Muscle layer of duodenum (tissue), 2 donors: Measurements from ENCODE around the gene KCNMA1.

ENCODE experiments used
- H3K27ac ChIP-seq: one replicate; pipeline ENCODE4 v1.7.0; 2013; ENCODE audit warnings: mild to moderate bottlenecking, low read length
- H3K27me3 ChIP-seq: one replicate; pipeline ENCODE4 v1.7.0; 2013; ENCODE audit warnings: low read depth, mild to moderate bottlenecking, control low read depth, low read length
- H3K36me3 ChIP-seq, 2 donors: one replicate each; pipeline ENCODE4 v1.7.0; 2013; ENCODE audit warnings: low read length in 2 of 2, control low read depth in 1 of 2, mild to moderate bottlenecking in 1 of 2; ENCODE audit not compliant: insufficient read depth in 2 of 2, control insufficient read depth in 1 of 2
- H3K4me1 ChIP-seq, 2 donors: one replicate each; pipeline ENCODE4 v1.7.0; 2013; ENCODE audit warnings: low read length in 2 of 2, mild to moderate bottlenecking in 2 of 2, control low read depth in 1 of 2, moderate library complexity in 1 of 2; ENCODE audit not compliant: insufficient read depth in 2 of 2, control insufficient read depth in 1 of 2
- H3K4me3 ChIP-seq, 2 donors: one replicate each; pipeline ENCODE4 v1.7.0; 2013; ENCODE audit warnings: low read length in 2 of 2, low read depth in 1 of 2, mild to moderate bottlenecking in 1 of 2
- H3K9me3 ChIP-seq, 2 donors: one replicate each; pipeline ENCODE4 v1.7.0; 2013; ENCODE audit warnings: low read length in 2 of 2, control low read depth in 1 of 2, mild to moderate bottlenecking in 1 of 2; ENCODE audit not compliant: control insufficient read depth in 1 of 2
- donor health status: healthy.

The KCNMA1 gene

DNA sequence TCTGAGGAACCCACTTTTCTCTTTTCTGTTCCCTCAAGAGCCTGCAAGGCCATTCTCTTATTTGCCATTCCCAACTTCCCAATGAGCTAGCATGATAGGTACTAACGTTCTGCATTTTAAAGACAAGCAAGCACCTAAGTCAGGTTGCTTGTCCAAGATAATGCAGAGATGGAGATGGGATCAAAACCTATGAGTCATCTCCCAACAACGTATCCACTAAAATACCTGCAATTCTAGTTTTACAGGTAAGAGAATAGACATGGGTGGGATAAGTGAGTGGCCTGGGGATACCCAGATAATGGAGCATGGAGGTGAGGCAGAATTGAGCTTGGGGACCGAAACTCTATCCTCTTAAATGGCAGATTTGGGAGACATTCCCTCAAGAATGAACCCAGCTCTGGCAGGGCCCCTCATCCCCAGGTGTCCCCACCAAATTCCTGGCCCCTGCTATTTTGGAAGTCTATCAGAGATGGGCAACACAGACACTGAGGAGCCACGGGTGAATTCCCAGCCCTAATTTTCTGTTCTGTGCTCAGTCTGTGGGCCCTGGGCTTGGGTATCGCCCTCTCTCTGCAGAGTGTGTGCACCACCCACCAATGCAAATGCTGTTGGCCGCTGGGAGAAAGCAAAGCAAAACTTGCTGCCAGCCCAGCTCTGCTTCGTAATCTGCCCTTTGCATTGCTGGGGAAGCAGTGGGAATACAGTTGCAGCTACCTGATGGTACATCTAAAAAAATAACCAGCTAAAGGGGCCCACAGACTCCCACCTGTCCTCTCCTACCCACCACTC is 98.3 kb downstream of the KCNMA1 start:
- Histone ChIP-seq H3K9me3 (peaks cover 0 to 2% of the 10 kb centered on the region in 2 donors), H3K36me3 (no peaks in the 10 kb centered on the region), H3K4me3 (no peak overlapping the region), H3K4me1 (peaks cover 0 to 13% of the 10 kb centered on the region in 2 donors), H3K27ac (no peak overlapping the region), H3K27me3 (no peaks in the 10 kb centered on the region)

DNA sequence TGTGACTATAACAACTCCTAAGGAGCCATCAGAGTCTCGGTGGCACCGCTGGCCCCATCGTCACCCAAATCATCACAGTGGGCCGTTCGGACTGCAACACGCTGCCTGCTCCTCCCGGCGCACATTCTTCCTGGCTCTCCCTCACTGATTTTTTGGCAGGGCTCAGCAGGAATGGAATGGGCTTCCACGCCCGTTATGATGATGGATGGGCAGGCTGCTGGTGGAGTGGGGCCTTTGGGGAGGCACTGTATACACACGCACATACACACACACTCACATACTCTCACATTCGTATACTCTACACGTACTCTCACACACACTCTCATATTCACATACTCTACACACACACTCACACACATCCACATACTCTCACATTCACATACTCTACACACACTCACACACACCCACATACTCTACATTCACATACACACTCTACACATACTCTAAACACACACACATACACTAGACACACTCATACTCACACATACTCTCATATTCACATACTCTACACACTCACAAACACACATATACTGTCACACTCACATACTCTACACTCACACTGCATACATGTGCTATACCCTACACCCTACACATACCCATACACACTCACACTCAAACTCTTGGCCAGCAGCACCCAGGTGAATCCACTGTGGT is 99.8 kb downstream of the KCNMA1 start:
- no peaks in the 10 kb centered on the region for H3K27me3 ChIP-seq
- H3K36me3 ChIP-seq: no peaks in the 10 kb centered on the region
- H3K9me3 ChIP-seq: peaks cover 0 to 2% of the 10 kb centered on the region in 2 donors
- peaks cover 0 to 21% of the 10 kb centered on the region in 2 donors for H3K4me1 ChIP-seq
- H3K27ac ChIP-seq: no peak overlapping the region
- no peak overlapping the region for H3K4me3 ChIP-seq

DNA sequence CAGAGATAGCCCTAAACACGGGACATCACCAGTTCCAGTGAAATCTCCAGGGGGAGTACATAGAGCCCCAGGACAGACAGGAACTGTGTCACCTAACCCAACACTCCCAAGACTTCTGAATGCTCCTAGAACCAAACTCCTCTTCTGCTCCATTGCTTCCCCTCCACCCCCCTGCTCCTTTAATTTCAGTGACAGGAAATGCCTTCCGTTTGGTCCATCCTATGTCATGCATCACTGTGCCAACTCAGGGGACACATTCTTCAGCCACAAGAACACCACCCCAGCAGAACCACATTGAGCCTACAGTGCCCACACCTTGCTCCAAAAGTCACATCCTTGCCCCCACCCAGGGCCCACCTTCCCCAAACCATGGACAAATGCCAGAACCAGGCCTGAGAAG is 100.5 kb downstream of the KCNMA1 start:
- H3K27ac ChIP-seq: no peak overlapping the region

DNA sequence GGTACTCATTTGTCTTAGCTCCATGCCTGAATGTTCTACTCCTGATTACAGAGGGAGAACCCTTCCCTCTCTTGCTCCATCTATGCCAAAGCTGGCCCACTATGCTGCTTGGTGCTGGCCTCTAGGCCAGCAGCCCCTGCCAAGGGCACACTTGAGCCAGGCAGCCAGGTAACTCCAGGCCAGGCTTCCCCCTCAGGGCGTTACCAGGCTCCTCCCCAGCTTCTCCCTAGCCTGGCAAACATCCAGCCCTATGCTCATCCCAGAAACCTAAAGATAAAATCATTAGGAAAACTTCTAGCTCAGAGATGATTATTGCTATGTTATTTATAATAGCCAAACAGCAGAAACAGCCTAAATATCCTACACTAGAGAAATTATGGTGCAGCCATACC is 103.7 kb downstream of the KCNMA1 start:
- Histone ChIP-seq H3K4me1 (peaks cover 0 to 38% of the 10 kb centered on the region in 2 donors), H3K36me3 (peaks cover 0 to 5% of the 10 kb centered on the region in 2 donors), H3K27ac (no peak overlapping the region), H3K4me3 (no peak overlapping the region), H3K27me3 (no peaks in the 10 kb centered on the region), H3K9me3 (no peaks in the 10 kb centered on the region)

More for the DNA sequence above, 100.5 kb downstream of the KCNMA1 start:
- peaks cover 0 to 2% of the 10 kb centered on the region in 2 donors for H3K9me3 ChIP-seq
- H3K4me1 ChIP-seq: peaks cover 0 to 21% of the 10 kb centered on the region in 2 donors
- H3K27me3 ChIP-seq: no peaks in the 10 kb centered on the region
- no peaks in the 10 kb centered on the region for H3K36me3 ChIP-seq
- no peak overlapping the region for H3K4me3 ChIP-seq

DNA sequence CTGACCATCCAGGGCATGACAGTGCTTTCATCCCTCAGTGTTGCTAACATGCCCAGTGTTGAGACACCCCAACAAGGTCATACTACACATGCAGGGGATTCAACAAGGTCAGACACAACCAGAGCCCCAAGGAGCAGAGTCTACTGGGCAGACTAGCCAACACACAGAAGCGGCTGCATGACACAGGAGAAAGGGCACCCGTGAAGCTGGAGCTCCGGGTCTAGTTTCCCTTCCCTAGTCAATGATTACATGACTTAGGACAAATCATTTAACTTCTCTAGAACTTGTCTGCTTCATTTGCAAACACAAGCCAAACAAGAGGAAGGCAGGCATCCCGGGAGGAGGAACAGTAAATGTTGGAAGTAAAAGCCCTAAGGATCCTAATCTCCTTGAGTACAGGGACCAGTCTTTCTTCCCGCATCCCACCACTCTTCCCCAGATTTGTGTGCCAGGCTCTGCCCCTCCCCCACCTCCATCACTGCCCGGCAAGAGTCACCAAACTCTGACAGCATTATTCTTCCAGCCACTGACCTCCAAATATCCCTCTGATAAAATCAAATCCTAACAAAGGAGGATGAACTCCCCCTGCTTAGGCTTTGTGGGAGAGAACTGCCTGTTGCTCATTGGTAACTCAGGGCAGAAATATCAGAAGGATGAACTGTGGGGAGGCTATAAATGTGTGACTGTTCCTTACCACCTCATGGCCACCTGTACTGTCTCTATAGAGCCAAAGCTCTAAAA is 104.3 kb downstream of the KCNMA1 start:
- Histone ChIP-seq H3K27me3 (no peaks in the 10 kb centered on the region), H3K9me3 (no peaks in the 10 kb centered on the region), H3K27ac (no peak overlapping the region), H3K36me3 (peaks cover 0 to 5% of the 10 kb centered on the region in 2 donors), H3K4me3 (no peak overlapping the region), H3K4me1 (peaks cover 0 to 35% of the 10 kb centered on the region in 2 donors)

DNA sequence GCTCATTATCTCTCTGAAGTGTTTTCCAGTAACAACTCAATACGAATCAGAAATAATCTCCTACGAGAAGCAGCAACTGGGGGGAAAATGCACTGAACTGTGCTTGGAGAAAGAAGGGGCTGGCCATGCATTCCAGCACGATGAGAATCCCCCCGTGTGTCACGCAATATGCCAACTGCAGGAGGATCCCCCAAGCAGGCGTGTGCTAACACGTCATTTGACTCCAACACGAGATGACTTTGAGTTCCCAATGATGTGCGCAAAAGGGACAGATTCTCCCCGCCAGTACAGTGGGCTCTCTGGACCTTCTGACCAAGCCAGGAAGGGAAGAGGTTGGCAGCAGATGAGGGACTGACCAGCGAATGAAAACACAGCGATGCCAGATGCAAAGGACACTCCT is 105.5 kb downstream of the KCNMA1 start:
- H3K4me3 ChIP-seq: no peak overlapping the region
- peaks cover 0 to 29% of the 10 kb centered on the region in 2 donors for H3K4me1 ChIP-seq
- H3K9me3 ChIP-seq: no peaks in the 10 kb centered on the region
- no peaks in the 10 kb centered on the region for H3K27me3 ChIP-seq
- peaks cover 0 to 5% of the 10 kb centered on the region in 2 donors for H3K36me3 ChIP-seq
- H3K27ac ChIP-seq: no peak overlapping the region

DNA sequence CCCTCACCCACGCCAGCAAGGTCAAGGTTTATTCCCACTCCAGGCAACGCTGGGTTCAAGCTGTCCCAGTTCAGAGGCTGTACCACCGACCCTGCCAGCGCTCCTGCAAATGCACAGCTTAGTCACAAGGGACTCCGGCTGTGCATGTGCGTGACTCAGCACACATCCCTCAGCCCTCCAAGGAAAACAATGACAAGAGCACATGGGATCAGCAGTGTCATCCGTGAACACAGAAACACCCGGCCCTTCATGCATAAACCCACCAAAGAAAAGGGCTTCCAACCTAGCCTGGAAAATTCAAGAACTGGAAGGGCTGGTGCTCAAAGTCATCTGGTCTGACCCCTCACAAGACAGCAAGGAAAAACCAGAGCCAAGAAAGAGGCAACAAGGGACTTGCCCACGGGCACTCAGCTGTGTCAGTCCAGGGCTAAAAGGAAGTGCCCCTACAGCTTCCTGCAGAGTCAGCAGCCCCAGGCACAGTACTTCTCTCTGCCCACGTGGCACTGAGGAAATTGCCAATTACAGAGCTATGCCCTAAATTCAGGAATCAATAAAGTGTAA is 106.1 kb downstream of the KCNMA1 start:
- Histone ChIP-seq H3K9me3 (no peaks in the 10 kb centered on the region), H3K4me1 (peaks cover 0 to 29% of the 10 kb centered on the region in 2 donors), H3K27ac (no peak overlapping the region), H3K4me3 (no peak overlapping the region), H3K36me3 (peaks cover 0 to 5% of the 10 kb centered on the region in 2 donors), H3K27me3 (no peaks in the 10 kb centered on the region)

DNA sequence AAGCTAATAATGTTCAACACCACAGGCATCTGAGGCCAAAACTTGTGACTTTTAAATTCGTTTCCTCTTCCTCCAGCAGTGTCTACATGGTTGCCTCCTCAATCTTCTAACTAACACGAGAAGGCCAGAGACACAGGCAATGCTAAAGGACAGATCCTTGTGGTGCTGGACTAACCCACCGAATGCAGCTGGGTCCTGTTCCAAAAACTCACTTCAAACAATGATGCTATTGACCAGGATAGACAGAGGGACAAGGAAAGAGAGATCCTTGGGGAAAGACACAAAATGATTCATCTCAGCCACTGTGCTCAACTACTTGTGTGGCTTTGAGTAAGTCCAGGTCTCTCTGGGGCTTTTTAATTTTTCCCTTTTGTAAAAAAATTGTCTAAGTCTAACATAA is 107.6 kb downstream of the KCNMA1 start:
- peaks cover 0 to 25% of the 10 kb centered on the region in 2 donors for H3K4me1 ChIP-seq
- peaks cover 0 to 5% of the 10 kb centered on the region in 2 donors for H3K36me3 ChIP-seq
- no peak overlapping the region for H3K27ac ChIP-seq
- H3K27me3 ChIP-seq: no peaks in the 10 kb centered on the region
- H3K4me3 ChIP-seq: no peak overlapping the region
- no peaks in the 10 kb centered on the region for H3K9me3 ChIP-seq

DNA sequence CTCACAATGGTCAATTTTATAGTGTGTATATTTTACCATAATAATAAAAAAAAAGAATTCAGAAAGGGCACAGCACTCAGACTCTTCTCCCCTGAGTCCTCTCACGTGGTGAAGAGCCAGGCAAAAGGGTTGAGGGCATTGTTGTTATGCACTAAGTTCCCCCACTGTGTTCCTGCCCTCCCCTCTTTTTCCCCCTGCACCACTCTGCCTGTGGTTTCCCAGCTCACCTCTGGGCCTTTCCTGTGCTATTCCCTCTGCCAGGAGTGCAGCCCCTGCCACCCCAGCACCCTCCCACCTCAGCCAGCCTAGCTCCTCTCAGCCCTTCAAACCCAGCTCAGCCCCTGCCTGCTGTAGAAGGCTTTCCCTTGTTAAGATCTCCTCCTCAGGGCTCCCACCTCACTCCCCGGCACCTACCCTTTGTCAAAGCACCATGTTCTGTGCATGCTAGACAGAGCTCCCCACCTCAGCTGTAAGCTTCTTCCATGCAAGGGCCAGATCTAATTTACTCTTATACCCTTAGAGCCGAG is 108.5 kb downstream of the KCNMA1 start:
- Histone ChIP-seq H3K9me3 (no peaks in the 10 kb centered on the region), H3K4me1 (peaks cover 0 to 29% of the 10 kb centered on the region in 2 donors), H3K27ac (no peak overlapping the region), H3K36me3 (peaks cover 0 to 5% of the 10 kb centered on the region in 2 donors), H3K27me3 (no peaks in the 10 kb centered on the region), H3K4me3 (no peak overlapping the region)

DNA sequence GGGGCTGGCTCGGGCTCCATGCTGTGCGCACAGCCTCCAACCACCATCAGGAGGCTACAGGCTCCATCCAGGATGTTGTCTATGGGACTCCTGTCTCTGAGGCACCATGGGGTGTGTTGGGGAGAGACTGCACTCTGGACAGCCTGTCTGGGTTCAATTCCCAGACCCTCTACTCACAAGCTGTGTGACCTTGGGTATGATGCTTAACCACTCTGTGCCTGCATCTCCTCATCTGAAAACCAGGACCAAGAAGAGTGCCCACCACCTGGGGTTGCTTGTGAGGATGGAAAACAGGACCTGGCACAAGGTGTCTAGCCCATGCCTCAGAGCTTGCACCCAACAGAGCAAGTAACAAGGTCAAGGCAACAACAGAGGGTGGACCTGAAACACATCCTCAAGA is 109.8 kb downstream of the KCNMA1 start:
- H3K27ac ChIP-seq: no peak overlapping the region
- peaks cover 0 to 28% of the 10 kb centered on the region in 2 donors for H3K4me1 ChIP-seq
- H3K27me3 ChIP-seq: no peaks in the 10 kb centered on the region
- no peak overlapping the region for H3K4me3 ChIP-seq
- H3K9me3 ChIP-seq: no peaks in the 10 kb centered on the region
- peaks cover 0 to 5% of the 10 kb centered on the region in 2 donors for H3K36me3 ChIP-seq
